ENCODE results near the gene SMIM5.
"Not testable (repeated sequence)": the region's sequence is repeated elsewhere in the genome, so short reads cannot be mapped to it uniquely, and the experiment has no call there.

The SMIM5 gene

DNA sequence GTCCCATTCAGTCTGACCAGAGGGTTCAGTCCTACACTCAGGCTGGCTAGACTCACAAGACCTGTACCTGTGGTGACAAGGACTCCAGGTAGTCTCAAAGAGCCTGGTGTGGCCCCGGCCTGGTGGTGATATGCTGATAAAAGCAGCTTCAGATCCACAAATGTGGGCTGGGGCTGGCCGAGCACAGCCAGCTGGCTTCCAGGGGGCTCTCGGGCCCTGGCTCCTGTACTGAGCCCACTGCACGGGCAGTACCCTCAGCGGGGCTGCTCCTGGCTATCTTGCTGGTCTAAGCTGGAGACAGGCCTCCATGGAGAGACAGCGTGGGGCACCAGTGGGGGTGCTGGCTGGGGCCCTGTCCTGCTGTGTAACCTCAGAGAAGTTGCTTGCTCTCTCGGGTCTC, 4.3 kb downstream of the SMIM5 start:
- no peak for DNase-seq (ENCODE audit: extremely low read depth, low read depth)
- no peak for TF ChIP-seq CTCF (IDR thresholded peaks at IDR 0.05; ENCODE audit: low read depth, low read length)

DNA sequence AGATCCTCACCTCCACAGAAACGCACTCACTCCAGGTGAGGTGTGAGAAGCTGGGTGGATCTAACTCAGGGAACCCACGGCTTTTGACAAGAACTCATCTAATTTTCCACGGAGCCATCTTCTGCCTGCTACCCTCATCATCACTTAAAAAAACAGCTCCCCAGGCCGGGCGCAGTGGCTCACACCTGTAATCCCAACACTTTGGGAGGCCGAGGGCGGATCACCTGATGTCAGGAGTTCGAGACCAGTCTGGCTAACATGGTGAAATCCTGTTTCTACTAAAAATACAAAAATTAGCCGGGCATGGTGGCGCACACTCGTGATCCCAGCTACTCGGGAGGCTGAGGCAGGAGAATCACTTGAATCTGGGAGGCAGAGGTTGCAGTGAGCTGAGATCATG, 4.8 kb downstream of the SMIM5 start:
- DNase-seq (ENCODE audit: extremely low read depth, low read depth), result not testable (repeated sequence)

DNA sequence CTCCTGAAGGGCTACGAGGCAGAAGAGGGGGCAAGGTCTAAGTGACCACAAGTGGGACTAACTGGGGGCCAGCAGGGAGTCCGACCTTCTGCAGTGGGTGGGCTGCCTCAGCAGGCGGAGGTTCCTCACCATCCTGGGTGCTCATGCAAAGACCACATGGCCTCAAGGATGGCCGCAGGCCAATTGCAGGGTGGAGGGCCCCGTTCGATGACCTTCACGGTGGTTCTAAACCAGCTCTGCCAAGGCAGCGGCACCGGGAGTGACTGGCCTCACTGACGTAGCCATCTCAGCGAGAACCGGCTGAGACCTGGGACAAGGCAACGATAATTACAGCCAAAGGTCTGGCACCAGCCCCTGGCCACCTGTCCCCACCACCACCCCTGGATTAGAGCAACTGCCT, 5.7 kb downstream of the SMIM5 start:
- TF ChIP-seq CTCF (IDR thresholded peaks at IDR 0.05; ENCODE audit: low read depth, low read length), result no peak
- DNase-seq (ENCODE audit: extremely low read depth, low read depth), result no peak

DNA sequence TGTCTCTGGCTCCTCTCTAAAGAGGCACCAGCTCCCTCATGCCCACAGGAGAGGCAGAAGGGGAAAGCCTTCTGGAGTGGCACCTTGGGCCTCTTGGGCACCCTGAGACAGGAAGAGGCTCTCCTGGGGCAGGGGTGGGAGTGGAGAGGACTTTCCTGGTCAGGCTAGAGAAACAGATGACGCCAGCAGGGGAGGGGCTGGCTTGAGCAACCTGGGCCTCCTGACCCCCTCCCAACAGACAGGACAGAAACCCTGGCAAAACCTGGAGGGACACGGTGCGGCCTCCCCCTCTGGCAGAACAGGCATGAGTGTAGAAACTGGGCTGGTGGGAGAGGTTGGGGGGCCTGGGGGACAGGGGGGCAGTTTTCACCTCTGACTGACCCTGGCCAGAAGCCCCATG, 6.1 kb downstream of the SMIM5 start:
- TF ChIP-seq CTCF (IDR thresholded peaks at IDR 0.05; ENCODE audit: low read depth, low read length), result no peak
- DNase-seq (ENCODE audit: extremely low read depth, low read depth), result no peak

DNA sequence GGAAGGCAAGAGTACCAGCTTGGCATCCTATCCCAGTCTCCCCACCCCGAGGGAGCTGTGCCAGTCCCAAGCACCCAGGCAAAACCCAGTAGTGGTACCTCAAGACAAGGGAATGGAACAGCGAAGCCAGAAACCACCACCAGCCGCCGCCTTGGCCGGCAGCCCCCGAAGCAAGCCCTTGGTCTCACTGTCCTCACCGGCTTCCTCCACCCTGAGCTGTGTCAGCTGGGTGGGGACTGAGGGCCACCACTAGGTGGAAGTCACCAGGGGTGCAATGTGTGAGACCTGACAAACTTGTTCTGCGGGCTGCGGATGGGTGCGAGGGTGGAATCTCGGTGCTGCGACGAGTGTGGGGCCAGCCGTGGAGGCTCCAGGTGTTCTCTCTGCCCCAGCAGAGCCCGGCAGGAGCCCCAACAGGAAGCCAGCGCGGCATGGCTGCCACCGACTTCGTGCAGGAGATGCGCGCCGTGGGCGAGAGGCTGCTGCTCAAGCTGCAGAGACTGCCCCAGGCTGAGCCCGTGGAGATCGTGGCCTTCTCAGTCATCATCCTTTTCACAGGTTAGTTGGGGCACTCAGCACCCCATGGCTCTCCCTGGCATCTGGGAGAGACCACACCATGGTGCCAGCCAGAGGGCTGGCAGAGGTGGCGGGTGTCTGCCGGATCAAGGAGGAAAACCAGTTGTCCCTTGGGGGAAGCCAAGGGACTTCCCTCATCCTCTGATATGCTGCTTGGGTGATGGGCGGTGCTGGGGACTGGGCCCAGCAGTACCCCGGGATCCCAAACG, 6.7 kb downstream of the SMIM5 start:
- no peak for TF ChIP-seq CTCF (IDR thresholded peaks at IDR 0.05; ENCODE audit: low read depth, low read length)
- no peak for DNase-seq (ENCODE audit: extremely low read depth, low read depth)

GRCh38 chr17:75640556-75641119, 7.4 kb downstream of the SMIM5 start:
- DNase-seq (ENCODE audit: extremely low read depth, low read depth), result no peak
- TF ChIP-seq CTCF (IDR thresholded peaks at IDR 0.05; ENCODE audit: low read depth, low read length), result no peak

DNA sequence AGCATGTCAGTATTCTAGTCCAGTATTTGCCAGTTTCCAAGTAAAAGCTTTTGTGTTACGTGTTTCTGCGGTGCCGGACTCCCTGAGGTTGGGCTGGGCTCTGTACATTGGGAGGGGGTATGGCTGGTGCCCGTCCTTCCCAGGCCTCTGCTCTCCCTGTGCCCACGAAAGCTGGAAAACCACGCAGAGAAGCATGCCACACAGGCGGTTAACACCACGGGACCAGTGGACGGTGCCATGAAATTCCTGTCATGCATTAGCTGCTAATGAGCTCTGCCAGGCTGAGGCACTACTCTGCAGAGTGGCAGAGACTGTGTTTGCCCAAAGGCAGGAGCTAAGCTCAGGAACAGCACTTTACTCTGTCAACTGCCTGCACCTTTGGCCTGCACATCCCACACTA, 8.1 kb downstream of the SMIM5 start:
- DNase-seq (ENCODE audit: extremely low read depth, low read depth), result no peak
- no peak for TF ChIP-seq CTCF (IDR thresholded peaks at IDR 0.05; ENCODE audit: low read depth, low read length)
